Gastroesophageal sphincter (tissue), 3 donors: ENCODE data around the gene PDE2A.

Source experiments
- POLR2A ChIP-seq, 2 donors: fragments of 450-650 bp; IDR thresholded peaks; one replicate each; pipeline ENCODE4 v1.6.1; 2017; ENCODE audit warnings: antibody characterized with exemption in 2 of 2, mild to moderate bottlenecking in 2 of 2, moderate library complexity in 1 of 2
- TF ChIP-seq, protein P1 (sequence below), 4 experiments: fragments of 200-600 bp in 2 of 4; fragments of 450-650 bp in 2 of 4; sonication (generic) in 1 of 4; IDR thresholded peaks; one replicate each; pipeline ENCODE4 v1.5.1; 2017 to 2019; ENCODE audit warnings: antibody characterized with exemption in 4 of 4, mild to moderate bottlenecking in 2 of 4, moderate library complexity in 2 of 4

DNA sequence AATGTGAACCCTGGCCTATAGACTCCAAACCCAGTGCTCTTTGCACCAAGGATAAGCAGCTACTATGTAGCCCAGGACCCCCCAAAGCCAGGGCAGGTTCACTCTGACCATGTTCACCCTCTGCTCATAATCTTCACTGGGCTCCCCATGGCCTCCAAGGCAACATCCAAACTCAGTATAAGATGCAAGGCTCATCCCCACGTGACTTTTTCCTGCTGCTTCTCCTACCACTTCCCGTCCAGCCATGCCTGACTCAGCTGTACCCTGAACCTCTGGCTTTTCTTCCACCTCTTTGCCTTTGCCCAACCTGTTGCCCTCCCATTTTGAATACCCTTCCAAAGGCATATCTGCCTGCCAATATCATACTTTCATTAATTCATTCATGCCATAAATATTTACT lies 27.8 kb downstream of the PDE2A start:
- TF ChIP-seq, protein P1, sequence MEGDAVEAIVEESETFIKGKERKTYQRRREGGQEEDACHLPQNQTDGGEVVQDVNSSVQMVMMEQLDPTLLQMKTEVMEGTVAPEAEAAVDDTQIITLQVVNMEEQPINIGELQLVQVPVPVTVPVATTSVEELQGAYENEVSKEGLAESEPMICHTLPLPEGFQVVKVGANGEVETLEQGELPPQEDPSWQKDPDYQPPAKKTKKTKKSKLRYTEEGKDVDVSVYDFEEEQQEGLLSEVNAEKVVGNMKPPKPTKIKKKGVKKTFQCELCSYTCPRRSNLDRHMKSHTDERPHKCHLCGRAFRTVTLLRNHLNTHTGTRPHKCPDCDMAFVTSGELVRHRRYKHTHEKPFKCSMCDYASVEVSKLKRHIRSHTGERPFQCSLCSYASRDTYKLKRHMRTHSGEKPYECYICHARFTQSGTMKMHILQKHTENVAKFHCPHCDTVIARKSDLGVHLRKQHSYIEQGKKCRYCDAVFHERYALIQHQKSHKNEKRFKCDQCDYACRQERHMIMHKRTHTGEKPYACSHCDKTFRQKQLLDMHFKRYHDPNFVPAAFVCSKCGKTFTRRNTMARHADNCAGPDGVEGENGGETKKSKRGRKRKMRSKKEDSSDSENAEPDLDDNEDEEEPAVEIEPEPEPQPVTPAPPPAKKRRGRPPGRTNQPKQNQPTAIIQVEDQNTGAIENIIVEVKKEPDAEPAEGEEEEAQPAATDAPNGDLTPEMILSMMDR (IDR thresholded peaks at IDR 0.05) = no peak
- TF ChIP-seq POLR2A (IDR thresholded peaks at IDR 0.05) = no peak
